ENCODE measurements around the gene LGALS1. TPM values are rescaled to one million over a fixed set of nuclear protein-coding genes. Genes with fewer than 3 reads are reported as not detected.

The LGALS1 gene
- polyA plus RNA-seq, 1 donor (not counting 4 experiments of a cell fraction or from before 2014, with no cell fraction given): 2,086 TPM

GRCh38 chr22:37628830-37629229, 46.6 kb upstream of the LGALS1 start:
- Histone ChIP-seq H3K4me1 (ENCODE audit: control insufficient read depth, extremely low read depth, insufficient read depth, low read length) (peaks cover 8% of the 10 kb centered on the region), H3K36me3 (ENCODE audit: control insufficient read depth in 2 of 2, extremely low read depth in 1 of 2, insufficient read depth in 2 of 2, low read length in 2 of 2) (peaks cover 25 to 29% of the 10 kb centered on the region in 2 experiments), H3K4me2 (ENCODE audit: control insufficient read depth, extremely low read depth, insufficient read depth, low read depth, low read length) (no peak overlapping the region), H3K9ac (ENCODE audit: control insufficient read depth, extremely low read depth, insufficient read depth, low read length) (no peak overlapping the region), H3K27ac (ENCODE audit: control insufficient read depth, insufficient read depth, low read length) (no peak overlapping the region), H3K9me3 (ENCODE audit: control insufficient read depth, low read depth, low read length) (no peaks in the 10 kb centered on the region), H3K4me3 (ENCODE audit: control insufficient read depth in 2 of 3, extremely low read depth in 1 of 3, insufficient read depth in 2 of 3, low read depth in 1 of 3, low read length in 3 of 3) (no peak overlapping the region), H4K20me1 (ENCODE audit: control insufficient read depth, extremely low read depth, insufficient read depth, low read length) (no peaks in the 10 kb centered on the region), H3K9me1 (ENCODE audit: control insufficient read depth, extremely low read depth, insufficient read depth, low read length) (no peaks in the 10 kb centered on the region), H3K27me3 (ENCODE audit: control insufficient read depth, extremely low read depth, insufficient read depth, low read length) (no peaks in the 10 kb centered on the region), H3K79me2 (ENCODE audit: control insufficient read depth, insufficient read depth, low read length) (no peaks in the 10 kb centered on the region), H2AFZ (ENCODE audit: control insufficient read depth, low read length) (no peak overlapping the region)
- DNase-seq (ENCODE audit: low read depth, low spot score) (no peak), FAIRE-seq (no peak)
- TF ChIP-seq EZH2 (IDR thresholded peaks at IDR 0.05; ENCODE audit: low read length): no peak
- no peak for TF ChIP-seq CTCF (optimal IDR thresholded peaks at IDR 0.05 in 1 of 3, IDR thresholded peaks at IDR 0.05 in 1 of 3, conservative IDR thresholded peaks at IDR 0.05 in 1 of 3; ENCODE audit: extremely low read depth in 1 of 3, insufficient read depth in 2 of 3, low read length in 3 of 3)
- dilution Hi-C loops (cut with MboI; ENCODE audit: extremely low pct_ligation_motif_present, low sequenced_read_pairs): no loop called here

- Histone ChIP-seq H3K9me1 (ENCODE audit: control insufficient read depth, extremely low read depth, insufficient read depth, low read length) (no peaks in the 10 kb centered on the region), H2AFZ (ENCODE audit: control insufficient read depth, low read length) (no peak overlapping the region), H3K27ac (ENCODE audit: control insufficient read depth, insufficient read depth, low read length) (no peak overlapping the region), H3K27me3 (ENCODE audit: control insufficient read depth, extremely low read depth, insufficient read depth, low read length) (no peaks in the 10 kb centered on the region), H3K4me1 (ENCODE audit: control insufficient read depth, extremely low read depth, insufficient read depth, low read length) (peaks cover 15% of the 10 kb centered on the region), H3K9ac (ENCODE audit: control insufficient read depth, extremely low read depth, insufficient read depth, low read length) (no peak overlapping the region), H3K36me3 (ENCODE audit: control insufficient read depth in 2 of 2, extremely low read depth in 1 of 2, insufficient read depth in 2 of 2, low read length in 2 of 2) (peaks cover 19 to 22% of the 10 kb centered on the region in 2 experiments), H3K4me3 (ENCODE audit: control insufficient read depth in 2 of 3, extremely low read depth in 1 of 3, insufficient read depth in 2 of 3, low read depth in 1 of 3, low read length in 3 of 3) (no peak overlapping the region), H3K4me2 (ENCODE audit: control insufficient read depth, extremely low read depth, insufficient read depth, low read depth, low read length) (no peak overlapping the region), H4K20me1 (ENCODE audit: control insufficient read depth, extremely low read depth, insufficient read depth, low read length) (no peaks in the 10 kb centered on the region), H3K79me2 (ENCODE audit: control insufficient read depth, insufficient read depth, low read length) (no peaks in the 10 kb centered on the region), H3K9me3 (ENCODE audit: control insufficient read depth, low read depth, low read length) (no peaks in the 10 kb centered on the region)
- FAIRE-seq (no peak), DNase-seq (ENCODE audit: low read depth, low spot score) (no peak)
- TF ChIP-seq EZH2 (IDR thresholded peaks at IDR 0.05; ENCODE audit: low read length): no peak
- no peak for TF ChIP-seq CTCF (optimal IDR thresholded peaks at IDR 0.05 in 1 of 3, IDR thresholded peaks at IDR 0.05 in 1 of 3, conservative IDR thresholded peaks at IDR 0.05 in 1 of 3; ENCODE audit: extremely low read depth in 1 of 3, insufficient read depth in 2 of 3, low read length in 3 of 3)
- dilution Hi-C loops (cut with MboI; ENCODE audit: extremely low pct_ligation_motif_present, low sequenced_read_pairs): no loop called here
Measured at GRCh38 chr22:37629928-37630327, 45.5 kb upstream of the LGALS1 start.

Measured in keratinocyte (primary cell).